K562 (cell line): ENCODE results near the gene SNAPC3. TPM values are rescaled to one million over a fixed set of nuclear protein-coding genes. Genes with fewer than 3 reads are reported as not detected.

Source experiments
- BRF1 ChIP-seq: IDR thresholded peaks from 3 replicates; pipeline ENCODE4 v1.6.1; 2011; ENCODE audit warnings: borderline replicate concordance, mild to moderate bottlenecking; ENCODE audit not compliant: insufficient read length; ENCODE audit errors: extremely low read depth
- CBFB ChIP-seq: sonication (generic); formaldehyde crosslinking; IDR thresholded peaks from 2 replicates; pipeline ENCODE4 v1.4.0; 2020; ENCODE audit warnings: mild to moderate bottlenecking, missing genetic modification reagents
- EZH2 ChIP-seq: IDR thresholded peaks from 2 replicates; pipeline ENCODE4 v1.6.1; 2012; ENCODE audit warnings: low read depth, mild to moderate bottlenecking, inconsistent platforms, low read length, borderline replicate concordance
- GATAD2B ChIP-seq: fragments of 450-650 bp; IDR thresholded peaks from 2 replicates; pipeline ENCODE4 v1.6.1; 2017; ENCODE audit warnings: mild to moderate bottlenecking, borderline replicate concordance
- IRF2 ChIP-seq: sonication (generic); formaldehyde crosslinking; IDR thresholded peaks from 2 replicates; pipeline ENCODE4 v1.8.1; 2022; ENCODE audit warnings: mild to moderate bottlenecking, missing genetic modification reagents
- MYC ChIP-seq, 2 experiments: fragments of 250-450 bp in 1 of 2; sonication (Bioruptor Pico) in 1 of 2; IDR thresholded peaks; 2 replicates each; pipeline versions ENCODE4 v1.5.1 to v1.6.1; 2012 to 2021; ENCODE audit warnings: low read depth in 2 of 2, borderline replicate concordance in 1 of 2, improper control_type of control experiment in 1 of 2, low read length in 1 of 2, mild to moderate bottlenecking in 1 of 2, moderate library complexity in 1 of 2
- POLR2A ChIP-seq: fragments of 450-650 bp; conservative IDR thresholded peaks from 2 replicates; pipeline ENCODE4 v1.6.1; 2016
- RBM22 ChIP-seq: fragments of 200-400 bp; formaldehyde crosslinking; IDR thresholded peaks from 2 replicates; pipeline ENCODE4 v1.6.1; 2018; ENCODE audit warnings: low read length, low read depth; ENCODE audit not compliant: poor library complexity, severe bottlenecking
- SRSF7 ChIP-seq: fragments of 200-400 bp; formaldehyde crosslinking; optimal IDR thresholded peaks from 2 replicates; pipeline ENCODE3; 2017; ENCODE audit warnings: mild to moderate bottlenecking, low read depth, low read length
- ZBED1 ChIP-seq: IDR thresholded peaks from 2 replicates; pipeline ENCODE4 v1.6.1; 2014
- ZNF274 ChIP-seq: IDR thresholded peaks from 2 replicates; pipeline ENCODE4 v1.6.1; 2011; ENCODE audit warnings: low read depth, mild to moderate bottlenecking, low read length, moderate library complexity, borderline replicate concordance
- polyA plus RNA-seq, 8 experiments: library from polyadenylated mRNA; depleted of rRNA in 4 of 8; stranded (reverse) in 5 of 8; unstranded in 3 of 8; fragments of >200 nt; fragmentation: Nextera tagmentation in 2 of 8; fragmentation: Illumina TruSeq in 1 of 8; extraction: Ambion mirVana in 2 of 8; extraction: Trizol in 1 of 8; gene quantifications; 2 replicates each; pipeline versions ENCODE4 v1.2.1 to v1.2.3, GENCODE V29; 2011 to 2014; ENCODE audit warnings: inconsistent platforms in 1 of 8, missing spikeins in 1 of 8
- total RNA-seq, 7 experiments: library from RNA; depleted of rRNA in 6 of 7; stranded (reverse); fragments of >200 nt in 6 of 7; fragmentation: Illumina TruSeq in 2 of 7; extraction: Trizol in 2 of 7; gene quantifications; 2 replicates each; pipeline versions ENCODE4 v1.2.1 to v1.2.3, GENCODE V29; 2011 to 2021; ENCODE audit warnings: low replicate concordance in 1 of 7
- TF ChIP-seq, protein P1 (sequence below): fragments of 450-650 bp; IDR thresholded peaks from 2 replicates; pipeline ENCODE4 v1.6.1; 2014; ENCODE audit warnings: low read depth, mild to moderate bottlenecking, moderate library complexity, borderline replicate concordance
- TF ChIP-seq, protein P2 (sequence below): fragments of 250-450 bp; sonication (Bioruptor Pico); IDR thresholded peaks from 2 replicates; pipeline ENCODE4 v1.9.0; 2021; ENCODE audit warnings: mild to moderate bottlenecking, inconsistent platforms
- TF ChIP-seq, protein P3 (sequence below): fragments of 450-650 bp; formaldehyde crosslinking; IDR thresholded peaks from 2 replicates; pipeline ENCODE4 v1.4.0; 2020; ENCODE audit warnings: mild to moderate bottlenecking, moderate library complexity

Gene SNAPC3
- total and polyA plus RNA-seq, 9 of the 15 experiments (the other 6 are each of a cell fraction or from before 2014, with no cell fraction given): 2.3 to 38.9 (median 19.8) TPM

DNA sequence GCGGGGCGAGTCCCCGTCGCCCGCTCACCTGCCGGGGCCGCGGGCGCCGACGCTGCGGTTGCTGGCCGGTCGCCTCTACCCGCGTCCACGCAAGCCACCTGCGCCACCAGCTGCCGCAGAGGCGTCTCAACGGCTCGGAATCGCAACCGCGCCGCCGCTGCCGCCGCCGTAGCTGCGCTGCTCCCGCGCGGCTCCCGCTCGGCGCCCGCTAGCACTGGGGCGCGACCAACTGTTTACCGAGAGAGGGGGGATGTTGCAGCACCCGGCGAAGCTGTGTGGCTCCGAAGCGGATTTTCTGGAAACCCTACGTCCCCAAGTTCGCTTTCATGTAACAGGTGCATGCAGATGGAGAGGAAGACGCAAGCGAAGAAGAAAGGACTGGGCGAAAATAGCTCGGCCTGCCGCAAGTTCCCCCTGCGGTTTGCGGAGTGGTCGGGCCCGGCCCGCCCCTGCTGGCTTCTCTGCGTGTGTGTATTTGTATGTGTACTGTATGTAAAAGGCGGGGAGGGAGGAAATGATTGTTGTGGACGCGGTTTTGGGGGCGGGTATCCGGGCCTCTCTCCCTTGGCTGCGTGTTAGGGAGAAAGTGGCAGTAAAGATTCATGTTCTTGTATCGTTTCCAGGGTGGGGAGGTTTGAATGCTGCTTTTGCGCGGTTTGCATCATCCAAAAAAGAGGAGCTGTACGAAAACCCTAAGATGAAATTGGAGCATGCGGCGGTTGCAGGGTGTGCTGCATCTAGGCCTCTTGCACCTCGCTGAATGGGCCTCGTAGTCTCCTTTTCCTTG is 88.3 kb downstream of the SNAPC3 start, which contains the start of gene PSIP1 (continued):
- TF ChIP-seq MYC (IDR thresholded peaks at IDR 0.05; ENCODE audit: low read depth, low read length) (peak; percentile 34), MYC (CRISPR knock-in tag; IDR thresholded peaks at IDR 0.05; ENCODE audit: borderline replicate concordance, low read depth) (no peak), RBM22 (no peak), POLR2A (peak; percentile 67), EZH2 (no peak), IRF2 (no peak), BRF1 (no peak), SRSF7 (no peak), ZNF274 (no peak), CBFB (peak; percentile 99), ZBED1 (no peak), GATAD2B (peak; percentile 78; the same call in 1 of the 2 replicates)
- TF ChIP-seq, protein P1, sequence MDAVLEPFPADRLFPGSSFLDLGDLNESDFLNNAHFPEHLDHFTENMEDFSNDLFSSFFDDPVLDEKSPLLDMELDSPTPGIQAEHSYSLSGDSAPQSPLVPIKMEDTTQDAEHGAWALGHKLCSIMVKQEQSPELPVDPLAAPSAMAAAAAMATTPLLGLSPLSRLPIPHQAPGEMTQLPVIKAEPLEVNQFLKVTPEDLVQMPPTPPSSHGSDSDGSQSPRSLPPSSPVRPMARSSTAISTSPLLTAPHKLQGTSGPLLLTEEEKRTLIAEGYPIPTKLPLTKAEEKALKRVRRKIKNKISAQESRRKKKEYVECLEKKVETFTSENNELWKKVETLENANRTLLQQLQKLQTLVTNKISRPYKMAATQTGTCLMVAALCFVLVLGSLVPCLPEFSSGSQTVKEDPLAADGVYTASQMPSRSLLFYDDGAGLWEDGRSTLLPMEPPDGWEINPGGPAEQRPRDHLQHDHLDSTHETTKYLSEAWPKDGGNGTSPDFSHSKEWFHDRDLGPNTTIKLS: peak; percentile 35; the same call in 1 of the 2 replicates
- TF ChIP-seq, protein P2, sequence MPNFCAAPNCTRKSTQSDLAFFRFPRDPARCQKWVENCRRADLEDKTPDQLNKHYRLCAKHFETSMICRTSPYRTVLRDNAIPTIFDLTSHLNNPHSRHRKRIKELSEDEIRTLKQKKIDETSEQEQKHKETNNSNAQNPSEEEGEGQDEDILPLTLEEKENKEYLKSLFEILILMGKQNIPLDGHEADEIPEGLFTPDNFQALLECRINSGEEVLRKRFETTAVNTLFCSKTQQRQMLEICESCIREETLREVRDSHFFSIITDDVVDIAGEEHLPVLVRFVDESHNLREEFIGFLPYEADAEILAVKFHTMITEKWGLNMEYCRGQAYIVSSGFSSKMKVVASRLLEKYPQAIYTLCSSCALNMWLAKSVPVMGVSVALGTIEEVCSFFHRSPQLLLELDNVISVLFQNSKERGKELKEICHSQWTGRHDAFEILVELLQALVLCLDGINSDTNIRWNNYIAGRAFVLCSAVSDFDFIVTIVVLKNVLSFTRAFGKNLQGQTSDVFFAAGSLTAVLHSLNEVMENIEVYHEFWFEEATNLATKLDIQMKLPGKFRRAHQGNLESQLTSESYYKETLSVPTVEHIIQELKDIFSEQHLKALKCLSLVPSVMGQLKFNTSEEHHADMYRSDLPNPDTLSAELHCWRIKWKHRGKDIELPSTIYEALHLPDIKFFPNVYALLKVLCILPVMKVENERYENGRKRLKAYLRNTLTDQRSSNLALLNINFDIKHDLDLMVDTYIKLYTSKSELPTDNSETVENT (CRISPR knock-in tag): no peak
- TF ChIP-seq, protein P3, sequence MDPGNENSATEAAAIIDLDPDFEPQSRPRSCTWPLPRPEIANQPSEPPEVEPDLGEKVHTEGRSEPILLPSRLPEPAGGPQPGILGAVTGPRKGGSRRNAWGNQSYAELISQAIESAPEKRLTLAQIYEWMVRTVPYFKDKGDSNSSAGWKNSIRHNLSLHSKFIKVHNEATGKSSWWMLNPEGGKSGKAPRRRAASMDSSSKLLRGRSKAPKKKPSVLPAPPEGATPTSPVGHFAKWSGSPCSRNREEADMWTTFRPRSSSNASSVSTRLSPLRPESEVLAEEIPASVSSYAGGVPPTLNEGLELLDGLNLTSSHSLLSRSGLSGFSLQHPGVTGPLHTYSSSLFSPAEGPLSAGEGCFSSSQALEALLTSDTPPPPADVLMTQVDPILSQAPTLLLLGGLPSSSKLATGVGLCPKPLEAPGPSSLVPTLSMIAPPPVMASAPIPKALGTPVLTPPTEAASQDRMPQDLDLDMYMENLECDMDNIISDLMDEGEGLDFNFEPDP (CRISPR knock-in tag): no peak
